MCF 10A (cell line): ENCODE results near the gene DNM3. TPM values are rescaled to one million over a fixed set of nuclear protein-coding genes. Genes with fewer than 3 reads are reported as not detected.

Source experiments
- BruUV-seq: library from RNA; stranded (reverse); fragments of 400-500 nt; replicated peaks from 2 replicates; lab custom pipeline; 2021; lab: Mats Ljungman, UMichigan
- CTCF ChIA-PET: fragments of 300-600 bp; sonication (Branson Sonifier 250); formaldehyde crosslinking; extraction: SDS; loops from one replicate; lab custom pipeline; 2021; ENCODE audit warnings: antibody characterized with exemption, inconsistent platforms; lab: Yijun Ruan, JAX
- POLR2A ChIA-PET: fragments of 300-600, 350-650 bp; sonication (Branson Sonifier 250); formaldehyde crosslinking; extraction: SDS; loops from one replicate; lab custom pipeline; 2020; ENCODE audit warnings: antibody characterized with exemption, inconsistent platforms; lab: Yijun Ruan, JAX
- DNase-seq: peaks from one replicate; pipeline ENCODE4 v3.0.0-alpha.2; 2018; ENCODE audit not compliant: unreplicated experiment
- H3K27ac Mint-ChIP-seq: one replicate; pipeline ENCODE4 v1.8.0; 2022; ENCODE audit warnings: mild to moderate bottlenecking, low read depth, mixed read lengths; ENCODE audit not compliant: unreplicated experiment
- H3K27me3 Mint-ChIP-seq: one replicate; pipeline ENCODE4 v1.8.0; 2022; ENCODE audit warnings: mixed read lengths; ENCODE audit not compliant: insufficient read depth, unreplicated experiment
- H3K36me3 Mint-ChIP-seq: one replicate; pipeline ENCODE4 v1.8.0; 2022; ENCODE audit warnings: mild to moderate bottlenecking, moderate library complexity, mixed read lengths; ENCODE audit not compliant: insufficient read depth, unreplicated experiment
- H3K4me1 Mint-ChIP-seq: one replicate; pipeline ENCODE4 v1.8.0; 2022; ENCODE audit warnings: mixed read lengths; ENCODE audit not compliant: insufficient read depth, unreplicated experiment
- H3K4me3 Mint-ChIP-seq: one replicate; pipeline ENCODE4 v1.8.0; 2022; ENCODE audit warnings: mild to moderate bottlenecking, moderate library complexity, mixed read lengths; ENCODE audit not compliant: unreplicated experiment
- H3K9me3 Mint-ChIP-seq: one replicate; pipeline ENCODE4 v1.8.0; 2022; ENCODE audit warnings: mixed read lengths; ENCODE audit not compliant: unreplicated experiment
- CTCF ChIP-seq: fragments of 200-600 bp; IDR thresholded peaks from one replicate; pipeline ENCODE4 v1.8.0; 2022; ENCODE audit warnings: antibody characterized with exemption, mild to moderate bottlenecking; ENCODE audit not compliant: unreplicated experiment
- intact Hi-C: fragments of 100-400 bp; cut with micrococcal nuclease; formaldehyde crosslinking; loops from 2 replicates; pipeline ENCODE4 v1.14.1; 2022
- total RNA-seq: library from RNA; stranded (reverse); gene quantifications from 2 replicates; pipeline ENCODE4 v1.2.3, GENCODE V29; 2022

DNM3 gene
- total RNA-seq, 1 experiment from 2014 or later: 0.68 TPM

GRCh38 chr1:172215006-172215405 lies 373.7 kb downstream of the DNM3 start:
- Mint-ChIP-seq H3K27me3 (no peaks in the 10 kb centered on the region), H3K4me1 (no peaks in the 10 kb centered on the region), H3K36me3 (no peaks in the 10 kb centered on the region), H3K9me3 (no peaks in the 10 kb centered on the region), H3K27ac (no peak overlapping the region), H3K4me3 (no peak overlapping the region)
- no peak for DNase-seq
- BruUV-seq: no TSS peak
- intact Hi-C loops: no loop called here
- CTCF ChIA-PET: interaction anchor here (0.6 to 1.0 kb wide), 3 partner anchors 55 to 143 kb away, joined by 3 read pairs; no protein-coding TSS in a partner anchor
- no peak for TF ChIP-seq CTCF
- POLR2A ChIA-PET: no interaction called here

- ChIA-PET POLR2A (interaction anchor here (1.0 to 1.2 kb wide), 3 partner anchors 13 to 68 kb away, joined by 3 read pairs; no protein-coding TSS in a partner anchor), CTCF (interaction anchor here (0.5 to 1.6 kb wide), 7 partner anchors 10 to 477 kb away, joined by 3 to 7 read pairs (median 3); no protein-coding TSS in a partner anchor)
- Mint-ChIP-seq H3K9me3 (no peaks in the 10 kb centered on the region), H3K4me1 (no peaks in the 10 kb centered on the region), H3K27me3 (no peaks in the 10 kb centered on the region), H3K4me3 (no peak overlapping the region), H3K36me3 (no peaks in the 10 kb centered on the region), H3K27ac (no peak overlapping the region)
- DNase-seq: no peak
- BruUV-seq: no TSS peak
- intact Hi-C loops: no loop called here
- no peak for TF ChIP-seq CTCF
These were observed 378.7 kb downstream of the DNM3 start for GRCh38 chr1:172219966-172220365.

DNA sequence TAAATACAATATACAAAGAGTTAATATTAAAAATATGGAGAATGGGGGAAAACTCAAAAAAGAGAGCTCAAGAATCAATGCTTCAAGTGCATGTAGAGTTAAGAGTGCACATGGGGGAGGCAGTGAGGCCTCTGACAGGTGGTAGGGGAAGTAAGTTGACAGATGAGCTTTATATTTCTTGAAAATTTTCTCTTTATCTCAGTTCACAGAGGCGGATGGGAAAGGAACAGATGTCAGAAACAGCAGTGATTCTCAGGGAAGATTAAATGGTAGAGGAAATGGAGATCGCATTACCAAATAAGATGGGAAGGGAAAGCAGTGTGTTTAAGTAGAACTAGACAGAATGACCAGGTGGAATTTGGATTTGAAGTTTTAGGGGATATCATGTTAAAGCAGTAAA lies 379.1 kb downstream of the DNM3 start:
- CTCF ChIA-PET: interaction anchor here (0.5 to 1.6 kb wide), 5 partner anchors 10 to 618 kb away, joined by 3 to 7 read pairs (median 4); no protein-coding TSS in a partner anchor
- no peaks in the 10 kb centered on the region for H3K36me3 Mint-ChIP-seq

GRCh38 chr1:172221436-172221835 lies 380.1 kb downstream of the DNM3 start:
- DNase-seq: no peak
- Mint-ChIP-seq H3K9me3 (no peaks in the 10 kb centered on the region), H3K36me3 (no peaks in the 10 kb centered on the region), H3K27me3 (no peaks in the 10 kb centered on the region), H3K4me3 (no peak overlapping the region), H3K4me1 (no peaks in the 10 kb centered on the region), H3K27ac (no peak overlapping the region)
- CTCF ChIA-PET: interaction anchor here (0.6 kb wide), 1 partner anchor 28 kb away, joined by 3 read pairs; no protein-coding TSS in a partner anchor
- POLR2A ChIA-PET: no interaction called here
- TF ChIP-seq CTCF: no peak
- intact Hi-C loops: no loop called here
- no TSS peak for BruUV-seq

More for the DNA sequence above, 379.1 kb downstream of the DNM3 start:
- no peak for DNase-seq
- no peaks in the 10 kb centered on the region for H3K9me3 Mint-ChIP-seq
- no TSS peak for BruUV-seq
- H3K4me3 Mint-ChIP-seq: no peak overlapping the region
- intact Hi-C loops: no loop called here
- no peaks in the 10 kb centered on the region for H3K27me3 Mint-ChIP-seq
- no peak for TF ChIP-seq CTCF
- H3K27ac Mint-ChIP-seq: no peak overlapping the region
- POLR2A ChIA-PET: interaction anchor here (1.2 kb wide), 1 partner anchor 53 kb away, joined by 3 read pairs; no protein-coding TSS in a partner anchor
- no peaks in the 10 kb centered on the region for H3K4me1 Mint-ChIP-seq
